HepG2 (cell line): ENCODE data around the gene GPATCH8. TPM values are rescaled to one million over a fixed set of nuclear protein-coding genes. Genes with fewer than 3 reads are reported as not detected.

Experiments used
- CEBPB ChIP-seq: IDR thresholded peaks from 2 replicates; pipeline ENCODE4 v1.6.1; 2011; ENCODE audit warnings: low read depth, low read length, improper control_type of control experiment, borderline replicate concordance
- EED ChIP-seq: sonication (generic); formaldehyde crosslinking; IDR thresholded peaks from 2 replicates; pipeline ENCODE4 v1.5.0; 2020; ENCODE audit warnings: mild to moderate bottlenecking, missing genetic modification reagents
- HMG20A ChIP-seq: IDR thresholded peaks from 2 replicates; pipeline ENCODE4 v1.6.1; 2016; ENCODE audit warnings: borderline replicate concordance
- HMG20B ChIP-seq: conservative IDR thresholded peaks from 2 replicates; pipeline ENCODE4 v1.6.1; 2016; ENCODE audit warnings: missing genetic modification reagents, missing compliant biosample characterization
- HNRNPUL1 ChIP-seq: fragments of 200-400 bp; formaldehyde crosslinking; IDR thresholded peaks from 2 replicates; pipeline ENCODE4 v1.6.1; 2017; ENCODE audit warnings: low read depth, mild to moderate bottlenecking, low read length, moderate library complexity
- MTF1 ChIP-seq: sonication (generic); formaldehyde crosslinking; IDR thresholded peaks from 2 replicates; pipeline ENCODE4 v1.5.0; 2020; ENCODE audit warnings: missing genetic modification reagents
- SP5 ChIP-seq: IDR thresholded peaks from 2 replicates; pipeline ENCODE4 v1.6.1; 2016; ENCODE audit warnings: low read depth, borderline replicate concordance
- ZFP36L2 ChIP-seq: sonication (generic); formaldehyde crosslinking; IDR thresholded peaks from 2 replicates; pipeline ENCODE4 v1.4.0; 2020; ENCODE audit warnings: missing genetic modification reagents
- ZNF256 ChIP-seq: sonication (generic); formaldehyde crosslinking; conservative IDR thresholded peaks from 2 replicates; pipeline ENCODE4 v1.4.0; 2020; ENCODE audit warnings: missing genetic modification reagents
- ZNF30 ChIP-seq: sonication (generic); formaldehyde crosslinking; IDR thresholded peaks from 2 replicates; pipeline ENCODE4 v1.5.0; 2020; ENCODE audit warnings: mild to moderate bottlenecking, missing genetic modification reagents
- ZNF350 ChIP-seq: sonication (generic); formaldehyde crosslinking; IDR thresholded peaks from 2 replicates; pipeline ENCODE4 v1.4.0; 2020; ENCODE audit warnings: mild to moderate bottlenecking, low read depth, missing genetic modification reagents, borderline replicate concordance
- ZNF790 ChIP-seq: sonication (generic); formaldehyde crosslinking; IDR thresholded peaks from 2 replicates; pipeline ENCODE4 v1.8.0; 2022; ENCODE audit warnings: missing genetic modification reagents, mild to moderate bottlenecking, borderline replicate concordance
- polyA plus RNA-seq, 8 experiments: library from polyadenylated mRNA; depleted of rRNA in 3 of 8; stranded (reverse) in 7 of 8; unstranded in 1 of 8; fragments of >200 nt; fragmentation: Illumina TruSeq in 4 of 8; extraction: Trizol in 4 of 8; gene quantifications; 2 replicates each; pipeline versions ENCODE4 v1.2.1 to v1.2.3, GENCODE V29; 2011 to 2016; ENCODE audit warnings: low read depth in 4 of 8, missing spikeins in 1 of 8, mixed read lengths in 1 of 8; ENCODE audit not compliant: insufficient read depth in 1 of 8
- total RNA-seq, 5 experiments: library from RNA; depleted of rRNA; stranded (reverse); fragments of >200 nt; fragmentation: Illumina TruSeq; extraction: Trizol; gene quantifications; 2 replicates each; pipeline ENCODE4 v1.2.3, GENCODE V29; 2016; ENCODE audit warnings: low read depth in 1 of 5
- TF ChIP-seq, protein P1 (sequence below): sonication (generic); formaldehyde crosslinking; IDR thresholded peaks from 2 replicates; pipeline ENCODE4 v1.4.0; 2020; ENCODE audit warnings: mild to moderate bottlenecking, low read depth, missing genetic modification reagents
- TF ChIP-seq, protein P2 (sequence below): sonication (generic); formaldehyde crosslinking; IDR thresholded peaks from 2 replicates; pipeline ENCODE4 v1.4.0; 2020; ENCODE audit warnings: missing genetic modification reagents, mild to moderate bottlenecking, borderline replicate concordance
- TF ChIP-seq, protein P3 (sequence below): sonication (generic); formaldehyde crosslinking; IDR thresholded peaks from 2 replicates; pipeline ENCODE4 v1.5.0; 2020; ENCODE audit warnings: missing genetic modification reagents, mild to moderate bottlenecking, borderline replicate concordance
- TF ChIP-seq, protein P4 (sequence below): sonication (generic); formaldehyde crosslinking; IDR thresholded peaks from 2 replicates; pipeline ENCODE4 v1.8.0; 2022; ENCODE audit warnings: missing genetic modification reagents, mild to moderate bottlenecking, moderate library complexity, borderline replicate concordance
- TF ChIP-seq, protein P5 (sequence below): IDR thresholded peaks from 2 replicates; pipeline ENCODE4 v1.4.0; 2020; ENCODE audit warnings: mild to moderate bottlenecking, missing genetic modification reagents

GPATCH8 gene
- total and polyA plus RNA-seq, 2 of the 13 experiments (the other 11 are each of a cell fraction or from before 2014, with no cell fraction given): 20.7 to 21.5 TPM

DNA sequence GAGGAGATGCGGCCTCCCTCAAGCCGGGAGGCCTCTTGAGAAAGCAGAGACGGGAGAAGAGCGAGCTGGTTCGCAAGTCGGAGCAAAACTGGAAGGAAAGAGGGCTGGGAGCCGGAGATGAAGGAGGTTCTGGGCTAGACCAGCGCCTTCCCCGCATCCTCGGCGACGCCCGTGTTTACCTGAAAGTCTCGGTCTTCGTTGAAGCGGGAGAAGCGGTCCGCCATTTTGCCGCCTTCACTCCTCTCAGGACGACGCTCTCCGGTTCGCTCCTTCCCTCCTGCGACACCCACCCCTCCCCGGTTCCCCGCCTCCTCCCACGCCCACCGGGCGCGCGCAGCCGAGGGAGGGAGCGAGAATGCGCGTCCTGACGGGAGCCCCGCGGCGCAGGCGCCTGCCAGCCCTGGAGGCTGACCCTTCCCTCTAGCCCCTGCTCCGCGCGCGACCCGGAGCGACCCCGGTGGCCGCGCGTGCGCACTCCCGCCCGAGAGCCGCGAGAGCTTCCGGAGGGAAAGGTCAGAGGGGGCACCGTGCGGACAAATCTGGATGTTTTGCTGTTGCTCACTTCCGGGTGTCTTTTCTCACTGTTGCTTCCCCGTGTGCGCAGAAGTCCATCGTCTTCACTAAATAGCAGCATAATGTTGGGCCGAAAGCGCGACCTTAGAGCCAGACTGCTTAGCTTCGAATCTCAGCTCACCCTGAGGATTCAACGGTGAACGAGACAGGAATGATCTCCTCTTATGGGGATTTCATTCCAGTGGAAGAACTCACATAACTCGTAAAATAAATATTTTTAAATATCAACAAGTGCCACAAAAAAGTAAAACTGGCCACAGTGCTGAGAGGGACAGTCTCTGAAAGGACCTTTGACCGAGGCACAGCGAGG, at the start of gene GPATCH8 (continued):
- TF ChIP-seq, protein P1, sequence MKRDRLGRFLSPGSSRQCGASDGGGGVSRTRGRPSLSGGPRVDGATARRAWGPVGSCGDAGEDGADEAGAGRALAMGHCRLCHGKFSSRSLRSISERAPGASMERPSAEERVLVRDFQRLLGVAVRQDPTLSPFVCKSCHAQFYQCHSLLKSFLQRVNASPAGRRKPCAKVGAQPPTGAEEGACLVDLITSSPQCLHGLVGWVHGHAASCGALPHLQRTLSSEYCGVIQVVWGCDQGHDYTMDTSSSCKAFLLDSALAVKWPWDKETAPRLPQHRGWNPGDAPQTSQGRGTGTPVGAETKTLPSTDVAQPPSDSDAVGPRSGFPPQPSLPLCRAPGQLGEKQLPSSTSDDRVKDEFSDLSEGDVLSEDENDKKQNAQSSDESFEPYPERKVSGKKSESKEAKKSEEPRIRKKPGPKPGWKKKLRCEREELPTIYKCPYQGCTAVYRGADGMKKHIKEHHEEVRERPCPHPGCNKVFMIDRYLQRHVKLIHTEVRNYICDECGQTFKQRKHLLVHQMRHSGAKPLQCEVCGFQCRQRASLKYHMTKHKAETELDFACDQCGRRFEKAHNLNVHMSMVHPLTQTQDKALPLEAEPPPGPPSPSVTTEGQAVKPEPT (CRISPR knock-in tag): no peak
- TF ChIP-seq MTF1 (CRISPR knock-in tag): 0 out of 2 replicates have a peak, but pooled peaks have one; percentile 65
- TF ChIP-seq, protein P2, sequence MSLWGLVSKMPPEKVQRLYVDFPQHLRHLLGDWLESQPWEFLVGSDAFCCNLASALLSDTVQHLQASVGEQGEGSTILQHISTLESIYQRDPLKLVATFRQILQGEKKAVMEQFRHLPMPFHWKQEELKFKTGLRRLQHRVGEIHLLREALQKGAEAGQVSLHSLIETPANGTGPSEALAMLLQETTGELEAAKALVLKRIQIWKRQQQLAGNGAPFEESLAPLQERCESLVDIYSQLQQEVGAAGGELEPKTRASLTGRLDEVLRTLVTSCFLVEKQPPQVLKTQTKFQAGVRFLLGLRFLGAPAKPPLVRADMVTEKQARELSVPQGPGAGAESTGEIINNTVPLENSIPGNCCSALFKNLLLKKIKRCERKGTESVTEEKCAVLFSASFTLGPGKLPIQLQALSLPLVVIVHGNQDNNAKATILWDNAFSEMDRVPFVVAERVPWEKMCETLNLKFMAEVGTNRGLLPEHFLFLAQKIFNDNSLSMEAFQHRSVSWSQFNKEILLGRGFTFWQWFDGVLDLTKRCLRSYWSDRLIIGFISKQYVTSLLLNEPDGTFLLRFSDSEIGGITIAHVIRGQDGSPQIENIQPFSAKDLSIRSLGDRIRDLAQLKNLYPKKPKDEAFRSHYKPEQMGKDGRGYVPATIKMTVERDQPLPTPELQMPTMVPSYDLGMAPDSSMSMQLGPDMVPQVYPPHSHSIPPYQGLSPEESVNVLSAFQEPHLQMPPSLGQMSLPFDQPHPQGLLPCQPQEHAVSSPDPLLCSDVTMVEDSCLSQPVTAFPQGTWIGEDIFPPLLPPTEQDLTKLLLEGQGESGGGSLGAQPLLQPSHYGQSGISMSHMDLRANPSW (CRISPR knock-in tag): peak; percentile 58; the same call in 1 of the 2 replicates
- peak; percentile 77 for TF ChIP-seq EED
- peak; percentile 98 for TF ChIP-seq SP5 (CRISPR knock-in tag)
- TF ChIP-seq, protein P3, sequence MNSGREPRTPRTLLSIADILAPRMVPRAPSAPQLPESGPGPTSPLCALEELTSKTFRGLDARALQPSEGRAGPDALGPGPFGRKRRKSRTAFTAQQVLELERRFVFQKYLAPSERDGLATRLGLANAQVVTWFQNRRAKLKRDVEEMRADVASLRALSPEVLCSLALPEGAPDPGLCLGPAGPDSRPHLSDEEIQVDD (CRISPR knock-in tag): no peak; the same call in 1 of the 2 replicates
- TF ChIP-seq, protein P4, sequence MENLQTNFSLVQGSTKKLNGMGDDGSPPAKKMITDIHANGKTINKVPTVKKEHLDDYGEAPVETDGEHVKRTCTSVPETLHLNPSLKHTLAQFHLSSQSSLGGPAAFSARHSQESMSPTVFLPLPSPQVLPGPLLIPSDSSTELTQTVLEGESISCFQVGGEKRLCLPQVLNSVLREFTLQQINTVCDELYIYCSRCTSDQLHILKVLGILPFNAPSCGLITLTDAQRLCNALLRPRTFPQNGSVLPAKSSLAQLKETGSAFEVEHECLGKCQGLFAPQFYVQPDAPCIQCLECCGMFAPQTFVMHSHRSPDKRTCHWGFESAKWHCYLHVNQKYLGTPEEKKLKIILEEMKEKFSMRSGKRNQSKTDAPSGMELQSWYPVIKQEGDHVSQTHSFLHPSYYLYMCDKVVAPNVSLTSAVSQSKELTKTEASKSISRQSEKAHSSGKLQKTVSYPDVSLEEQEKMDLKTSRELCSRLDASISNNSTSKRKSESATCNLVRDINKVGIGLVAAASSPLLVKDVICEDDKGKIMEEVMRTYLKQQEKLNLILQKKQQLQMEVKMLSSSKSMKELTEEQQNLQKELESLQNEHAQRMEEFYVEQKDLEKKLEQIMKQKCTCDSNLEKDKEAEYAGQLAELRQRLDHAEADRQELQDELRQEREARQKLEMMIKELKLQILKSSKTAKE: no peak; the same call in 1 of the 2 replicates
- TF ChIP-seq ZNF790: peak; percentile 87; the same call in 1 of the 2 replicates
- TF ChIP-seq CEBPB: no peak
- TF ChIP-seq HMG20B: peak; percentile 62; the same call in 1 of the 2 replicates
- TF ChIP-seq HNRNPUL1: no peak
- TF ChIP-seq ZNF256: peak; percentile 67; the same call in 1 of the 2 replicates
- TF ChIP-seq, protein P5, sequence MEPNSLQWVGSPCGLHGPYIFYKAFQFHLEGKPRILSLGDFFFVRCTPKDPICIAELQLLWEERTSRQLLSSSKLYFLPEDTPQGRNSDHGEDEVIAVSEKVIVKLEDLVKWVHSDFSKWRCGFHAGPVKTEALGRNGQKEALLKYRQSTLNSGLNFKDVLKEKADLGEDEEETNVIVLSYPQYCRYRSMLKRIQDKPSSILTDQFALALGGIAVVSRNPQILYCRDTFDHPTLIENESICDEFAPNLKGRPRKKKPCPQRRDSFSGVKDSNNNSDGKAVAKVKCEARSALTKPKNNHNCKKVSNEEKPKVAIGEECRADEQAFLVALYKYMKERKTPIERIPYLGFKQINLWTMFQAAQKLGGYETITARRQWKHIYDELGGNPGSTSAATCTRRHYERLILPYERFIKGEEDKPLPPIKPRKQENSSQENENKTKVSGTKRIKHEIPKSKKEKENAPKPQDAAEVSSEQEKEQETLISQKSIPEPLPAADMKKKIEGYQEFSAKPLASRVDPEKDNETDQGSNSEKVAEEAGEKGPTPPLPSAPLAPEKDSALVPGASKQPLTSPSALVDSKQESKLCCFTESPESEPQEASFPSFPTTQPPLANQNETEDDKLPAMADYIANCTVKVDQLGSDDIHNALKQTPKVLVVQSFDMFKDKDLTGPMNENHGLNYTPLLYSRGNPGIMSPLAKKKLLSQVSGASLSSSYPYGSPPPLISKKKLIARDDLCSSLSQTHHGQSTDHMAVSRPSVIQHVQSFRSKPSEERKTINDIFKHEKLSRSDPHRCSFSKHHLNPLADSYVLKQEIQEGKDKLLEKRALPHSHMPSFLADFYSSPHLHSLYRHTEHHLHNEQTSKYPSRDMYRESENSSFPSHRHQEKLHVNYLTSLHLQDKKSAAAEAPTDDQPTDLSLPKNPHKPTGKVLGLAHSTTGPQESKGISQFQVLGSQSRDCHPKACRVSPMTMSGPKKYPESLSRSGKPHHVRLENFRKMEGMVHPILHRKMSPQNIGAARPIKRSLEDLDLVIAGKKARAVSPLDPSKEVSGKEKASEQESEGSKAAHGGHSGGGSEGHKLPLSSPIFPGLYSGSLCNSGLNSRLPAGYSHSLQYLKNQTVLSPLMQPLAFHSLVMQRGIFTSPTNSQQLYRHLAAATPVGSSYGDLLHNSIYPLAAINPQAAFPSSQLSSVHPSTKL (CRISPR knock-in tag): peak; percentile 58
- TF ChIP-seq ZNF350 (CRISPR knock-in tag): peak; percentile 46; the same call in 1 of the 2 replicates
- TF ChIP-seq ZFP36L2 (CRISPR knock-in tag): no peak; the same call in 1 of the 2 replicates
- TF ChIP-seq ZNF30 (CRISPR knock-in tag): no peak
- peak; percentile 43 for TF ChIP-seq HMG20A (CRISPR knock-in tag)
